Vagina (tissue), 2 donors: Measurements from ENCODE around the gene ZEB2.

ENCODE experiments used
- POLR2AphosphoS5 ChIP-seq, 2 donors: sonication (generic); formaldehyde crosslinking; IDR thresholded peaks; one replicate each; pipeline ENCODE4 v1.9.0; 2017; ENCODE audit warnings: antibody characterized with exemption in 2 of 2, mild to moderate bottlenecking in 2 of 2, low read depth in 1 of 2; ENCODE audit not compliant: insufficient read depth in 1 of 2
- TF ChIP-seq, protein P1 (sequence below), 3 experiments: fragments of 450-650 bp in 2 of 3; fragments of 200-600 bp in 1 of 3; sonication (generic) in 1 of 3; IDR thresholded peaks; one replicate each; pipeline ENCODE4 v1.5.1; 2017 to 2019; ENCODE audit warnings: antibody characterized with exemption in 3 of 3, mild to moderate bottlenecking in 2 of 3, moderate library complexity in 2 of 3

DNA sequence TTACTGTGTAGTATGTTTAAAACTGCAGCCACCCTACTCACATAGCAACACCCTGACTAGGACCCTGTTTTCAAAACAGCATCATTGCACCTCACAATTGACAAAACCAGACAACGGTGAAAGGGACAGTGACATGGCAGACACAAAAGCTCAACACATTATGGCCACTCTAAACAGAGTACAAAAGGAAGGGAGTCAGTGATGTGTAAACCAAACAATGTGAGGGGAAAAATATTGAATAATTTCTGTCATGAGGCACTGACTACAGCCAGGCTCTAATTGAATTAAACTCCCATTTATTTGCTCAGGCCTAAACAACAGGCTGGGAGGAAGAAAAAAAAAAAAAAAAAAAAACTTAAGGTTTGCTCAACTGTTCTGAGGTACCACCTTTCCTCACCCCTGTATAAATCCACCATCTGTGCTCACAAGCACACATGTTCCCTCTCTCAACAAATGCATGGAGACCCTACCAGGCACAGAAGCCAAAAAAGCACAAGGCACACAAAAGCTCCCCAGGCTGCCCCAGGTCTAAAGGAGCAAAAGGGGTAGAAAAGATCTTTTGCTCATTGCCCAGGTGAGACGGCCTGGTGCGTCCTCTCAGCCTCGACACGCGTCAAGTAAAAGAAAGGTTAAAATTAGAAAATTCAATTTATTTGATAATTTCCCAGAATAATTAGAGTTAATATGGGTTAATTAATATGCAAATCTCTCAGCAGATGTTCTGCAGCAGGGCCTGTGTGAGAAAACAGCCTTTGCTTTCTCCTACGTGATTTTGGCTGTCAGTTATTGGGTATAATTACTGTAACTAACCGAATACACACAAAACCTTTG, 80.9 kb downstream of the ZEB2 start:
- TF ChIP-seq, protein P1, sequence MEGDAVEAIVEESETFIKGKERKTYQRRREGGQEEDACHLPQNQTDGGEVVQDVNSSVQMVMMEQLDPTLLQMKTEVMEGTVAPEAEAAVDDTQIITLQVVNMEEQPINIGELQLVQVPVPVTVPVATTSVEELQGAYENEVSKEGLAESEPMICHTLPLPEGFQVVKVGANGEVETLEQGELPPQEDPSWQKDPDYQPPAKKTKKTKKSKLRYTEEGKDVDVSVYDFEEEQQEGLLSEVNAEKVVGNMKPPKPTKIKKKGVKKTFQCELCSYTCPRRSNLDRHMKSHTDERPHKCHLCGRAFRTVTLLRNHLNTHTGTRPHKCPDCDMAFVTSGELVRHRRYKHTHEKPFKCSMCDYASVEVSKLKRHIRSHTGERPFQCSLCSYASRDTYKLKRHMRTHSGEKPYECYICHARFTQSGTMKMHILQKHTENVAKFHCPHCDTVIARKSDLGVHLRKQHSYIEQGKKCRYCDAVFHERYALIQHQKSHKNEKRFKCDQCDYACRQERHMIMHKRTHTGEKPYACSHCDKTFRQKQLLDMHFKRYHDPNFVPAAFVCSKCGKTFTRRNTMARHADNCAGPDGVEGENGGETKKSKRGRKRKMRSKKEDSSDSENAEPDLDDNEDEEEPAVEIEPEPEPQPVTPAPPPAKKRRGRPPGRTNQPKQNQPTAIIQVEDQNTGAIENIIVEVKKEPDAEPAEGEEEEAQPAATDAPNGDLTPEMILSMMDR (IDR thresholded peaks at IDR 0.05) = no peak
- TF ChIP-seq POLR2AphosphoS5 (IDR thresholded peaks at IDR 0.05; ENCODE audit: insufficient read depth in 1 of 2, low read depth in 1 of 2) = no peak
